NCI-H748 (cell line): ENCODE results near the gene CGNL1.

Experiments
- DNase-seq: peaks from one replicate; lab custom pipeline; 2025; ENCODE audit not compliant: unreplicated experiment; lab: John Stamatoyannopoulos, UW

CGNL1 gene

GRCh38 chr15:57384024-57384423 lies 7.7 kb downstream of the CGNL1 start:
- DNase-seq: no peak

DNA sequence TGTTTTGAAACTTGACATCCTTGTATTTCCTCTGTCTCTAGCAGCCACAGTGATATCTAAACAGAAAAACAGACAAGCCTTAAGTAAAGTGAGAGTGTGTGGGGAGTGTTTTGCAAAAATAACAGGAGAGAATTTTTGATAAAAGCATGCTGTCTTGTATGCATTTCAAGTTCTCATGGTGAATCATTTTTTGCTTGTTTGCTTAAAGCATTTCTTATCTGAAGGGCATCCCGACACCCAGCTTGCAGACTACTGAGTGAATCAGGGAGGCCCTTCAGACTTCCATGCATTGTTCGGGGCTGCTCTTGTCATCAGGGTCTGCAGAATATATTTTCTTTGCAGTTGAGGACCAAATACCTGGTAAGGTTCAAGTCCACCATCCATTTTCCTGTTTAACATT lies 8.5 kb downstream of the CGNL1 start:
- DNase-seq: no peak

- no peak for DNase-seq
These were observed 9.7 kb downstream of the CGNL1 start for GRCh38 chr15:57385923-57386390.

DNA sequence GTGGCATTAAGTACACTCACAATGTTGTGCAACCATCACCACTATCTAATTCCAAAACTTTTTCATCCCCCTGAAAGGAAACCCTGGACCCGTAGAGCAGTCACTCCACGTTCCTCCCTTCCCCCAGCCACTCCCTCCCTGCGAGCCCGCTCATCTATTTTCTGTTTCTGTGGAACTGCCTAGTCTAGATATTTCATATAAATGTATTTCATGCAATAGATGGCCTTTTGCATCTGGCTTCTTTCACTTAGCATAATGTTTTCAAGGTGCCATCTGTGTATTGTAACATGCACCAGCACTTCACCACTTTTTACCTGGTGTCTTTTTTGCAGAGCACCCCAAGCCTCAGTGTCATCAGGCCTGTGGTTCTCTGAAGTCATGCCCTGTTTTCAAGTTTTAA lies 10.7 kb downstream of the CGNL1 start:
- DNase-seq: no peak

DNA sequence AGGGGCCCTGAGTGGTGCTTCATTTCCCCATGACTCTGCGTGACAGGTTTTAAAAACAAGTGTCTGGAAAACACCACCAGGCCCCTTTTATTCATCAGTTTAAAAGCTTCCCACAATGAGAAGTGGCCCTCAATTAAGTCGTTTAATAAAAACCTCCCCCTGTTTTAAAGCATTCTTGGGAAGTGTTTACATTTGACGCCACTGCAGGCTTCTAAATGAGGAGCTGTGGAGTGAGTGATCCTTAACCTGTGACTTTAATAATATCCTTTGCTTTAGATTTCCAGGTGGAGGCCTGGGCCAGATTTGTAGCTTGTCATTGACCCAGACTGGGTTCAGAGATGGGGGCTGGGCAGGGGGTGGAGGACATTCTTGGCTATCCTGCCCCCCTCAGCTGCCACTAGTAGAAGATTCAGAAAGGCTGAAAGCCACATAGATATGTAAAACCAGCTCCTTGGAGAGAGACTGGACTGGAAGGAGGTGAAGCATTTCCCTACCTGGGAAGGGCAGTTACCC lies 11.3 kb downstream of the CGNL1 start:
- peak; percentile 93 for DNase-seq

- no peak for DNase-seq
These were observed 12.2 kb downstream of the CGNL1 start for GRCh38 chr15:57388464-57388863.

- DNase-seq: no peak
These were observed 13.7 kb downstream of the CGNL1 start for GRCh38 chr15:57389991-57390390.

- no peak for DNase-seq
These were observed 14.3 kb downstream of the CGNL1 start for GRCh38 chr15:57390583-57390982.

DNA sequence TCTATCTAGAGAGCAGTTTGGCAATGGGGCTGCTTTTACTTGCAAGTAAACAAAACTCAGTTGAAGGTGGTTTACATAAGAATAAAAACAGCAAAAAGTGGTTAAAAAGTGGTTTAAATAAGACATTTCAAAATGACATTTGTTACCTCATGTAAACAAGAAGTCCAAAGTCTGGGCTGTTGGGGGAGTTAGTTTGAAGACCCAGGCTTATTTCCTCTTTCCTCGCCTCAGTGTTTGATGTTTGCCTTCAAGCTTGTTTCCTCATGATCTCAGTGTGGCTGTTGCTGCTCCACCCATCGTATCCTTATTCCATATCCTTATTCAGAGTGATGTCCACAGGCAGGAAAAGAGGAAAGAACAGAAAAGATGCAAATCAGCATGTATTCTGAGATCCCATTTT lies 15.2 kb downstream of the CGNL1 start:
- DNase-seq: no peak

- DNase-seq: no peak
These were observed 16.8 kb downstream of the CGNL1 start for GRCh38 chr15:57393061-57393460.

DNA sequence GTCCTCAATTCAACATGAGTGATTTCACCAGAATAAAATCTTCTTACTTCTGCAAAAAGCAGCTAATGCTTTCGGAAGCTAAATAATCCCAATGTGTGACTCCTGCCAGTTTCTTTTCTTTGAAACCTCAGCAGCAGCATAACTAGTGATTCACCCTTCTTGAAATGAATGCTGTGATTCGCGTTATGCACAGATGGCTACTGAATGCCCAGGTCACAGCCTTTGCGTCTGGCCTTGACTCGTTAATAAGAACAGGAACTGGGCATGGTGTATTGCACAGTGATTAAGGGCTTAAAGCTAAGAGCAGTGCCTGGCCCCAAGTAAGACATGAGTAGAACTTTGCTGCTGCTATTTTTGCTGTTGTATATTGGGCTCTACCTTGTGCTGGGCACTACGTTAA lies 19.0 kb downstream of the CGNL1 start:
- peak; percentile 15 for DNase-seq

DNA sequence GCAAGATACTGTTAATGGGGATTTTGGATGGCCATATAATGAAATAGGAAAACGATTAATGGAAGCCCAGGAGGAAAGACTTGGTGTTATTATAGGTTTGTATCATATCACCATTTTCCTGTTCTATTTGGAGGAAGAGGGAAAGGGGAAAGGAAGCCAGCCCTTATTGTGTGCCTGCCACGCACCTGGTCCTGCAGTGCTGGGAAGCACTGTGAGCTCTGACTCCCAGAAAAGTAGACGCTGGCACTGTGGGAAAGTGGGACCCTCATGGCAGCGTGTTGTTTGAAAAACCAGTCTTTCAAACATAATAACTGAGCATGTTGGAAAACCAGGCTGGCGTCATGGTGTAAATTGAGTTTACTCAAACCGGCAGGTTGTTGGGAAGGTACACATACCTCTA lies 22.0 kb downstream of the CGNL1 start:
- DNase-seq: peak; percentile 78

DNA sequence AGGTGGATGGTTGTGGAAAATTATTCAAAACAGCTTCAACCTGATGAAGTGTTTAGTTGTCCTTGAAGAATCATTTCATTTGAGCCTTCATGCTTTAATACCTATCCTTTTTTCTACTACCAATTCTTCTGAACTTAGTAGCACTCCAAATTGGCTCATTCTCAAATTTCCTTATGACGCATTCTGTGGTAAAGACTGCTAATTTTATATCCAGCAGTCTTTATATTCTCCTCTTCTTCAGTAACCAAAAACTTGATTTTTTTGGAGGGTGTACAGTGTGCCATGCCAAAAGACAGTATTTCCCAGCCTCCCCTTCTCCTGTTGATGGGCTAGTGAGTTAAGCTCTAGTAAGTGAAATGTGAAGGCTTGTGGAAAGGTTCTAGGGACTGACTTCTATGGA lies 25.2 kb downstream of the CGNL1 start:
- no peak for DNase-seq

- no peak for DNase-seq
These were observed 26.7 kb downstream of the CGNL1 start for GRCh38 chr15:57403017-57403416.

GRCh38 chr15:57403566-57404325 lies 27.4 kb downstream of the CGNL1 start:
- DNase-seq: no peak

- peak; percentile 10 for DNase-seq
These were observed 28.8 kb downstream of the CGNL1 start for GRCh38 chr15:57405133-57405532.

DNA sequence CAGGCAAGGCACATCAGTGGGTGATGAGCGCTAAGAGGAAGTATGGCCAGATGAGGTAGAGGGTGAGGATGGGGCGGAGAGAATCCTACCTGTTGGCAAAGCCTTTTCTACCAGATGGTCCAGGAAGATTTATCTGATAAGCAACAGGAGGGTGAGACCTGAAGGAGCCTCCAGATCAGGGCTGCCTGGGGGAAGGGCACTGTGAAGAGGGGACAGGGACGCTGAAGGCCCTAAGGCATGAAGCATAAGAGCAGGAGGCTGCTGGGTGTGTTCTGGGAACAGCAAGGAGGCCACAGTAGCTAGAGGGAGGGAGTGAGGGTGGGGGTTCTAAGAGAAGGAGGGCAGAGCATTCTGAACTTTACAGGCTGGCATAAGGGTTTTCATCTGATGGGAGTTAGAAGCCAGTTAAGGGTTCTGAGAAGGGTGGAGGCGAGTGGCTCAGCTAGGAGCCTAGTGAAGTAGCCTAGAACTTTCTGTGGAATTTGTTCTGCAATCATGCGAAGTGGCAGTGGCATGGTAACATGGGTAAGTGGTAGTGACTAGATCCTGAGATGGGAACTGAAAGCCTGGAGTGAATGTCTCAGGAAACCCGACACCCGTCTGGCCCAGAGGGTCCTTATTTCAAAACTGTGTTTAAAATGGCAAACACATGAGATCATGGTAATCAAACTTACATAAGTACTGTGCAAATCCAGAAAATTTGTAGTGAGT lies 29.9 kb downstream of the CGNL1 start:
- peak; percentile 31 for DNase-seq

- DNase-seq: no peak
These were observed 34.1 kb downstream of the CGNL1 start for GRCh38 chr15:57410373-57410772.

DNA sequence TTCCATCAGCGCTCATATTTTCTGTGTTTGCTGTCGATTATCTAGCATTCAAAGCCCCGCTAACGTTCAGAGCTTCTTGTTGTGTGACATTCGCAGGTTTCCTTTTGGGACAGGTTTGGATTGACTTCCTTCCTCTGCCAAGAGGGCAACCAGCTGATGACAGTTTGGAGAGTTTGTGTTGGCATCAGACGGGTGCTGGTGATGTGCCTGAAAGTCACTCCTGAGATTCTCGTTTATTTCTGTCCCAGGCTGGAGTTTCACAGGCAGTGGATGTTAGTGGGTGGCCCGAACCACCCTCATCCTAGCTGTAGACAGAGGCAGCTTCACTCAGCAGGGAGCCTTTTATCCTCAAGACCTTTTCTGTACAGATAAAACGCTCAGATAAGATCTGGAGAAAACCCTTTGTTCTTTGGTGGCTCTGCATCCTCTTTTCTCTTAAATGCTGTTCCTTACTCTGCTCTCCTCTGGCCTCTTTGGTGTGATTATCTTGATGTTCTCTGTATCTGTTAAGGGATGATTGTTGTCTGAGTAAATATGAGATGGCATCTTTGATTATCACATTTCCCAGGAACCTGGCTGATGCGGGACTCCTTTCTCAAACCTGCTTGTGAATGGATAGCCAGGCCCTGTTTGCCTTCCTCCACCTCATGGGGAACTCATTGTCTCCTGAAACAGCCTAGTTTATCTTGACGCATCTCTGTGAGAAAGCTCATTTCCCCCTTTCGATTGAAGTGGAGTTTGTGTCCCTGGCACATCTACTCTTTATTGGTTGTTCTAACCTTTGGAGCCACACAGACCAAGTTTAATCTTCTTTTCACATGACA lies 35.9 kb downstream of the CGNL1 start:
- DNase-seq: no peak

DNA sequence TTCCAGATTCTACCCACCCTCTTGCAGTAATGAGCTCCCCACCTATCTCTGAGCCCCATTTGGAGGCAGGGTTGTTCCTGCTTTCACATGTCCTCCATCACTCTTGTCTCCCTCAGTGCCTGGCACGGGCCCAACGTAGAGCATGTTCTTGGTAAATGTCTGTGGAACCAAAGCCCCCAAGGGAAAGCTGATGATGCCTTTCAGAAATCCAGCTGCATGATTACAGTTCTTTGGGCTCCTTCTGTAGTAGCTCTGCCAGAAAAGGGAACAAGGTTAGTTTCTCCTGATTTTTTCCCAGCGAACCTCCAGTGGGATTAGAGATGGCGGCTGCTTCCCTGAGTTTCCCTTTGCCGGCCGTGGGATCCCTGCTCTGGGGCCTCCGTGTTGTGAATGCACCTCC lies 39.3 kb downstream of the CGNL1 start:
- no peak for DNase-seq

DNA sequence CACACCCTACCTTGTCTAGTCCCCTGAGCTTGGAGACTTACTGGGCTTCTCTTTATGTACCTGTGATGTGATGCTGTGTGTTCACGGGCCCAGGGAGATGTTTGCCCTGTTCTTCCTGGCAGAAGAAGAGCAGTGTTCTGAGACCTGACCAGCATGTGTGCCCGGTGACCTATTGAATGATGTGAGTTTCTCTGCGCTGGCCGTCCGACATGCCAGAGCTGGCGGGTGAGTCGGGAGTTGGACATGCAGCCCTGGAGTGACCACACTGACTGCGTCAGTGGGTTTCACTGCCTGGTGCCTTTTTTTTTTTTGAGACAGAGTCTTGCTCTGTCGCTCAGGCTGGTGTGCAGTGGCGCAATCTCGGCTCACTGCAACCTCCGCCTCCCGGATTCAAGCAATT lies 42.3 kb downstream of the CGNL1 start:
- no peak for DNase-seq
